H7 (cell line): Measurements from ENCODE around the gene ANKRD55. TPM values are rescaled to one million over a fixed set of nuclear protein-coding genes. Genes with fewer than 3 reads are reported as not detected.

Experiments used
- DNase-seq: peaks from one replicate; pipeline ENCODE4 v3.0.0; 2012
- H3K27me3 ChIP-seq: 2 replicates; pipeline ENCODE4 v1.6.0; 2011; ENCODE audit warnings: mild to moderate bottlenecking, low read length; ENCODE audit not compliant: control insufficient read depth, insufficient read depth
- H3K36me3 ChIP-seq: replicated peaks from 2 replicates; pipeline ENCODE4 v1.5.1; 2011; ENCODE audit warnings: low read length; ENCODE audit not compliant: control insufficient read depth, insufficient read depth
- H3K4me3 ChIP-seq: 2 replicates; pipeline ENCODE4 v1.5.1; 2011; ENCODE audit warnings: low read depth, mild to moderate bottlenecking, control low read depth, low read length, moderate library complexity; ENCODE audit not compliant: insufficient read depth
- total RNA-seq: library from RNA; depleted of rRNA; stranded (reverse); fragments of >200 nt; shearing (Covaris generic); gene quantifications from 2 replicates; pipeline ENCODE4 v1.2.3, GENCODE V29; 2014; rRNA removed

ANKRD55 gene
- total RNA-seq, 1 experiment from 2014 or later: not detected

- no peak for DNase-seq
- Histone ChIP-seq H3K27me3 (no peaks in the 10 kb centered on the region), H3K4me3 (no peak overlapping the region), H3K36me3 (no peaks in the 10 kb centered on the region)
Observed at GRCh38 chr5:56052735-56053134, 180.4 kb downstream of the ANKRD55 start.

GRCh38 chr5:56050551-56051255 lies 182.4 kb downstream of the ANKRD55 start:
- Histone ChIP-seq H3K36me3 (no peaks in the 10 kb centered on the region), H3K4me3 (no peak overlapping the region), H3K27me3 (no peaks in the 10 kb centered on the region)
- no peak for DNase-seq

Other genes starting within 250 kb of the ANKRD55 start
- 7.8 and 13.4 TPM in 2 replicates for gene IL6ST, start 238.4 kb downstream of the ANKRD55 start, total RNA-seq